IPS DF 4.7 (cell line): ENCODE measurements around the gene VHLL.

Experiments
- DNase-seq: peaks from one replicate; pipeline ENCODE4 v3.0.0-alpha.2; 2013; ENCODE audit warnings: low spot score; ENCODE audit errors: extremely low read depth

The VHLL gene

DNA sequence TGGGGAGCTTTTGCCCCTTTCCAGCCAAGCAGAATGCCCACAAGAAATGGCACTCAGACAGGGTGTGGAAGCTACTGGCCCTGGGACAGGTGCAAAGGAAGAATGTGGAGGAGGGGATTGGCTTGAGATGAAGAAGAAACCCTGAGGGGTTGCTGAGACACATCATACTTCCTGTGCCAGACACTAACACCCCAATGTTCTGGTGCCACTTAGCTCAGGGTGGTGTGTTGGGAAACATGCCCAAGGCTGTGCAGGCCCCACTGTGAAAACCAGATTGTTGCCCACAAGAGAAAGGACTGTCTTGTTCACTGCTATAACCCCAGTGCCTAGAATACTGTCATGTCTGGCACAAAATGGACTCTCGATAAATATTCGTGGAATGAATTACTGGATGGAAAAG, 41.4 kb downstream of the VHLL start:
- no peak for DNase-seq

DNA sequence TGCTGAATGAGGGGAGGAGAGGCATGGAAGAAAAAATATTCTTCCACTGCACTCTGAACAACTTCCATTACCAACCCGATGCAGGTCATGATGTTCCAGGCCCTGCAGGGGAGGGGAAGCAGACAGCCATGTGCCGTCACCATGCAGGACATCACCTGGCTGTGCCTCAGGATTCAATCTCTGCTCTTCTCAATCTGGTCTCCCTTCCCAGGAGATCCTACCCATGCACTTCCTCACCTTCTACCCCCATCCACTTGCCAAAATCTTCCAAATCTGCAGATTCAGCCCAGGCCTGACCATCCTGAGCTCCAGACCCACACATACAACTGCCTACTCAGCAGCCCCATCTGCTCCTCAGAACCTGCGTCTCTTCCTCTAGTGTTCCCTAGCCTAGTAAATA, 45.5 kb downstream of the VHLL start:
- no peak for DNase-seq

DNA sequence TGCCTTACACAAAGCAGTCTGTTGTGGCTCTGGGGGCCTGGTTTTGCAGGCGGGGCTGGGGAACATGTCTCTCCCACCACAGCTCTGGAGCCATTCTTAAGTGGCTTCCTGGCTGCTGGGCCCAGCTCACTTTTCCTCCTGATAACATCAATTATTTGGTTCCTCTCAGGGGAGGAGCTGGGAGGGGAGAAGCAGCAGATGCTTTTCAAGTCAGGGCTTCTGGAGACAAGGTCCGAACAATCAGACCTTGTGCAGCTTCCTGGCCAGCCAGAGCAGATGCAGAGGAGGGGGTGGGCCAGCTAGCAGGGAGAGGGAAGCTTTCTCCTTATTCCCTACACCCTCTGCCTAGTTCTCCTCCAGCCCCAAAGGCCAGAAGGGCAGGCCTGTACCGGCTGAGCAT, 47.6 kb downstream of the VHLL start:
- no peak for DNase-seq

DNA sequence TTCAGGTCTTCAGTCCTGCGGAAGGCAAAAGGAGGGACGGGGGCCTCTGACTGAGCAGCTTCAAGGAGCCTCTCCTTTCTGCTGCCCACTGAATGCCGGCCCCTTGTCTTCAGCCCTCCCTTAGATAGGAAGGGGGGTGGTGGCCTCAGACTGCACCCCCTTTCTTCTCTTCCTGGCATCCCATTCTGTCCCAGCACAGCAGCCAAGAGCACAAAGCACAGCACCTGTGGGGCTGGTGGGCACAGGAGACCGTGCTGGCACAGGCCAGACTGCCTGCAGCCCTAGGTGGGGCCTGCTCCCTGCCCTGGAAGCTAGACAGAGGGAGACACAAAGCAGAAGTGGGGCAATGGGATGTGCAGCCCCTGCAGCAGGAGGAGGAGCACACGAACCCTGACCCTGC, 49.5 kb downstream of the VHLL start:
- DNase-seq = no peak
